ENCODE results near the gene LMF1.

The LMF1 gene

DNA sequence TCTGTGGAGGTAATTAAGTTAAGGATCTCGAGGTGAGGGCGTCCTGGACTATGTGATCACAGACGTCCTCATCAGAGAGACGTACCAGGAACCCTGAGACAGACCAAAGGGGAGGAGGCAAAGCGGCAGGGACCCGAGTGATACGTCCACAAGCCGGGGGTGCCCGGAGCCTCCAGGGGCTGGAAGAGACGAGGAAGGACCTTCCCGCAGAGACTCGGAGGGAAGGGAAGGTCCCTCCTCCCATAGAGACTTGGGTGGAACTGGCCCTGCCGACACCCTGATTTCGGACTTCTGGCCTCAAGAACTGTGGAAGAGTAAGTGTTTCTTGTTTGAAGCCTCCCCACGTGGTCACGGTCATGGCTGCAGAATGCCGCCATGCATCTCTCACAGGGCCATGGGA lies 30.8 kb downstream of the LMF1 start:
- peaks cover 10% of the 10 kb centered on the region for H3K9me3 ChIP-seq (ENCODE audit: control insufficient read depth, low read length)
- DNase-seq, result no peak
- H3K4me1 ChIP-seq (ENCODE audit: control insufficient read depth, insufficient read depth, low read length, poor library complexity, severe bottlenecking), result no peaks in the 10 kb centered on the region
- H3K36me3 ChIP-seq (ENCODE audit: control insufficient read depth, insufficient read depth, low read length), result peaks cover 7% of the 10 kb centered on the region
- H3K27me3 ChIP-seq (replicated peaks; ENCODE audit: control insufficient read depth, insufficient read depth, low read length, poor library complexity, severe bottlenecking), result no peaks in the 10 kb centered on the region
- no peak overlapping the region for H3K27ac ChIP-seq (ENCODE audit: insufficient read depth, low read length, poor library complexity, severe bottlenecking)
- no peak overlapping the region for H3K4me3 ChIP-seq (ENCODE audit: insufficient read depth, low read depth, low read length, poor library complexity, severe bottlenecking)

DNA sequence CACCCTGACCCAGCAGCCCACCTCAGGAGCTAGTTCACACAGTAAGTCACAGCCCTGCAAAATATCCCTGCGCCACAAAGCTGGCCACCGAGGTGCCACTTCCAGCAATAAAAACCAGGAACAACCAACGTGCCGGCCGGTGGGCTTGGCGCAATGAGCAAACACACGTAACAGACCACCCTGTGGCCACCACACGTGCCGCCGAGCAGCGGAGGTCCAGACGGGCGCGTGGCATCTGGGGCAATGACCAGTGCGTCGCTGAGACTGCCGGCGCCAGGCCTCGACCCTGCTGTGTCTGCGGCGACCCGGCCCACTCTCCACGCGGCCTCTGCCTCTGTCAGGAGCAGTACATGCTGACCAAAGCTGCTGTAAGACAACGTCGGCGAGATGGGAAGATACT lies 31.5 kb downstream of the LMF1 start:
- DNase-seq, result no peak
- no peaks in the 10 kb centered on the region for H3K4me1 ChIP-seq (ENCODE audit: control insufficient read depth, insufficient read depth, low read length, poor library complexity, severe bottlenecking)
- no peaks in the 10 kb centered on the region for H3K27me3 ChIP-seq (replicated peaks; ENCODE audit: control insufficient read depth, insufficient read depth, low read length, poor library complexity, severe bottlenecking)
- no peak overlapping the region for H3K27ac ChIP-seq (ENCODE audit: insufficient read depth, low read length, poor library complexity, severe bottlenecking)
- H3K9me3 ChIP-seq (ENCODE audit: control insufficient read depth, low read length), result peaks cover 10% of the 10 kb centered on the region
- no peak overlapping the region for H3K4me3 ChIP-seq (ENCODE audit: insufficient read depth, low read depth, low read length, poor library complexity, severe bottlenecking)
- H3K36me3 ChIP-seq (ENCODE audit: control insufficient read depth, insufficient read depth, low read length), result peaks cover 7% of the 10 kb centered on the region

DNA sequence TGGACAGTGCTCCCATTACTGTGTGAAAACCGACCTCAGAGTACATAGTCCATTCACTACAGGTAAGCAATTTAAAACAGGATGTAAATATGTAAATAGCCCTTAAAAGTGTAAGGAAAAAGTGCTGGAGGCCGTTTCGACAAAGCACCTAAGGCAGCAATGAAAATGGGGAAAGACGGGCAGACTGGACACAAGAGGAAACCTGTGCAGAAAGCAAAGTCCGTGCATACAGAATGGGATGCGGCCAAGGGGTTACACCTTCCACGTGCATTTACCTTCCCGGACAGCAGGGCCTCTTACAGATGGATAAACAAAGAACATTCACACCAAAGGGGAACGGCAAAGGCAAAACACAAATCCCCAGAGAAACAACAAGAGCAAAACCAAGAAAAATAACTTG lies 32.0 kb downstream of the LMF1 start:
- DNase-seq, result no peak
- H3K27ac ChIP-seq (ENCODE audit: insufficient read depth, low read length, poor library complexity, severe bottlenecking), result no peak overlapping the region
- peaks cover 10% of the 10 kb centered on the region for H3K36me3 ChIP-seq (ENCODE audit: control insufficient read depth, insufficient read depth, low read length)
- no peaks in the 10 kb centered on the region for H3K4me1 ChIP-seq (ENCODE audit: control insufficient read depth, insufficient read depth, low read length, poor library complexity, severe bottlenecking)
- H3K9me3 ChIP-seq (ENCODE audit: control insufficient read depth, low read length), result peaks cover 10% of the 10 kb centered on the region
- no peaks in the 10 kb centered on the region for H3K27me3 ChIP-seq (replicated peaks; ENCODE audit: control insufficient read depth, insufficient read depth, low read length, poor library complexity, severe bottlenecking)
- H3K4me3 ChIP-seq (ENCODE audit: insufficient read depth, low read depth, low read length, poor library complexity, severe bottlenecking), result no peak overlapping the region

DNA sequence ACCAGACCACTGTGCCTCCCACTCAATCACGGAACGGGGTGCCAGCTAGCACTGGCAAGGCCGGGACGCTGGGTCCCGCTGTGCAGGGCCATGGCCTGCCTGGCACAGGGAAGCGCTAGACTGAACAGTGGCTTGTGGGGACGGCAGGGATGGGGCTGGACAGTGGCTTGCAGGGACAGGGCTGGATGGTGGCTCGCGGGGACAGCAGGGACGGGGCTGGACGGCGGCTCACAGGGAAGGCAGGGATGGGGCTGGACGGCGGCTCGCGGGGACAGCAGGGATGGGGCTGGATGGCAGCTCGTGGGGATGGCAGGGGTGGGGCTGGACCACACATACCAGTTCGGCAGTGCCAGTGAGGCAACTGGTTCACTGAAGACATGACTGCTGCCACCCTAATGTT lies 32.6 kb downstream of the LMF1 start:
- H3K36me3 ChIP-seq (ENCODE audit: control insufficient read depth, insufficient read depth, low read length), result peaks cover 17% of the 10 kb centered on the region
- H3K4me3 ChIP-seq (ENCODE audit: insufficient read depth, low read depth, low read length, poor library complexity, severe bottlenecking), result no peak overlapping the region
- DNase-seq, result no peak
- H3K27ac ChIP-seq (ENCODE audit: insufficient read depth, low read length, poor library complexity, severe bottlenecking), result no peak overlapping the region
- H3K4me1 ChIP-seq (ENCODE audit: control insufficient read depth, insufficient read depth, low read length, poor library complexity, severe bottlenecking), result no peaks in the 10 kb centered on the region
- H3K27me3 ChIP-seq (replicated peaks; ENCODE audit: control insufficient read depth, insufficient read depth, low read length, poor library complexity, severe bottlenecking), result no peaks in the 10 kb centered on the region
- H3K9me3 ChIP-seq (ENCODE audit: control insufficient read depth, low read length), result peaks cover 10% of the 10 kb centered on the region

DNA sequence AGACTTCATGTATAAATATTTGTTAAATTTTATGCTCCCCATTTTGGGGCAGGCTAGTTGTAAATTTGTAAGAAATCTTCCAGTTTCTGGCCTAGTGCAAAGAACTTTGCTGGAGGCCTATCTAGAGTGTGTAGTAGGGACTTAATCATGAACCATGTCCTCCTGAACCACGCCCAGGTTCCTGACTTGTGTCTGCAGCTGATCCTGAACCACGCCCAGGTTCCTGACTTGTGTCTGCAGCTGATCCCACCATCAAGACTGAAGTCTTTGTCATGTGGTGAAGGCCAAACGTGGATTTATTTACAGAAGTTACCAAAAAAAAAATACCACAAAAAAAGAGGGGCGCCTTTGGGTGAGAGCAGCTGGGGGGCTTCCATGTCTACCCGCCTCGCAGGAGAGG lies 33.1 kb downstream of the LMF1 start:
- no peak for DNase-seq
- Histone ChIP-seq H3K27me3 (replicated peaks; ENCODE audit: control insufficient read depth, insufficient read depth, low read length, poor library complexity, severe bottlenecking) (no peaks in the 10 kb centered on the region), H3K36me3 (ENCODE audit: control insufficient read depth, insufficient read depth, low read length) (peaks cover 21% of the 10 kb centered on the region), H3K27ac (ENCODE audit: insufficient read depth, low read length, poor library complexity, severe bottlenecking) (no peak overlapping the region), H3K4me1 (ENCODE audit: control insufficient read depth, insufficient read depth, low read length, poor library complexity, severe bottlenecking) (no peaks in the 10 kb centered on the region), H3K9me3 (ENCODE audit: control insufficient read depth, low read length) (peaks cover 10% of the 10 kb centered on the region), H3K4me3 (ENCODE audit: insufficient read depth, low read depth, low read length, poor library complexity, severe bottlenecking) (no peak overlapping the region)

DNA sequence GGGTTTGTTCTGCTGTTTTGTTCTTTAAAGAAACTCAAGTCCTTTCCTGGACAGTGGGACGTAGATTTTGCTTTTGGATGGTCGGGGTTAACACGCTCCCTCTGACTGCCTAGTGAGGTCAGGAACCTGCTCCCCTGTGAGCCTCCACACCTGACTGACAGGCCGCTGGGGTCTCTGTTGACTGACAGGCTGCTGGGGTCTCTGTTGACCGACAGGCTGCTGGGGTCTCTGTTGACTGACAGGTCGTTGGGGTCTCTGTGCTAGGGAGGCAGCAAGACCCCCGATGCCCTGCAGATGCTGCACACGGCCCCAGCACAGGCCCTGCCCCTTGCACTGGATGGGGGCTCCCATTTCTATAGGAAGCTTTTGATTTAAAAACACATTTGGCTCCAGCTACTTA lies 33.5 kb downstream of the LMF1 start:
- no peaks in the 10 kb centered on the region for H3K27me3 ChIP-seq (replicated peaks; ENCODE audit: control insufficient read depth, insufficient read depth, low read length, poor library complexity, severe bottlenecking)
- H3K36me3 ChIP-seq (ENCODE audit: control insufficient read depth, insufficient read depth, low read length), result peaks cover 23% of the 10 kb centered on the region
- DNase-seq, result no peak
- H3K4me1 ChIP-seq (ENCODE audit: control insufficient read depth, insufficient read depth, low read length, poor library complexity, severe bottlenecking), result no peaks in the 10 kb centered on the region
- no peak overlapping the region for H3K4me3 ChIP-seq (ENCODE audit: insufficient read depth, low read depth, low read length, poor library complexity, severe bottlenecking)
- H3K9me3 ChIP-seq (ENCODE audit: control insufficient read depth, low read length), result peaks cover 6% of the 10 kb centered on the region
- no peak overlapping the region for H3K27ac ChIP-seq (ENCODE audit: insufficient read depth, low read length, poor library complexity, severe bottlenecking)

DNA sequence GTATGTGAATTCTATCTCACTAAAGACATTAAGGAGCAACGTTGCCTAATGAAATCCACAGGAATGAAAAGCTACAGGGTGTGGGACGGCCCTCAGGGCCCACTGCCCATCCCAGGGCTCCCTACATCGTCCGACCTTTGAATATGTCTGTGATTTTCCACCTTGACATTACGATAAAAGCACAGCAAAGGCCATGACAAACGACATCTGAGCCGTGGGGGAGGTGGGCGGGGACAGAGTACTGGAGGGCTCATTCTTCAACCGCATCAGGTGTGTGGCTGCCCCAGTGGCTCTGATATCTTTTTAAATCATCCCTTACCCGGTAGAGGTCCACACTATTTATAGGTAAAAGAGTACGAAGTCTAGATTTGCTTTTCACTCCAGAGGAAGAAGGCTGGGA lies 35.1 kb downstream of the LMF1 start:
- H3K27me3 ChIP-seq (replicated peaks; ENCODE audit: control insufficient read depth, insufficient read depth, low read length, poor library complexity, severe bottlenecking), result no peaks in the 10 kb centered on the region
- H3K36me3 ChIP-seq (ENCODE audit: control insufficient read depth, insufficient read depth, low read length), result peaks cover 25% of the 10 kb centered on the region
- no peak for DNase-seq
- no peak overlapping the region for H3K27ac ChIP-seq (ENCODE audit: insufficient read depth, low read length, poor library complexity, severe bottlenecking)
- H3K9me3 ChIP-seq (ENCODE audit: control insufficient read depth, low read length), result no peaks in the 10 kb centered on the region
- H3K4me1 ChIP-seq (ENCODE audit: control insufficient read depth, insufficient read depth, low read length, poor library complexity, severe bottlenecking), result no peaks in the 10 kb centered on the region
- H3K4me3 ChIP-seq (ENCODE audit: insufficient read depth, low read depth, low read length, poor library complexity, severe bottlenecking), result no peak overlapping the region

DNA sequence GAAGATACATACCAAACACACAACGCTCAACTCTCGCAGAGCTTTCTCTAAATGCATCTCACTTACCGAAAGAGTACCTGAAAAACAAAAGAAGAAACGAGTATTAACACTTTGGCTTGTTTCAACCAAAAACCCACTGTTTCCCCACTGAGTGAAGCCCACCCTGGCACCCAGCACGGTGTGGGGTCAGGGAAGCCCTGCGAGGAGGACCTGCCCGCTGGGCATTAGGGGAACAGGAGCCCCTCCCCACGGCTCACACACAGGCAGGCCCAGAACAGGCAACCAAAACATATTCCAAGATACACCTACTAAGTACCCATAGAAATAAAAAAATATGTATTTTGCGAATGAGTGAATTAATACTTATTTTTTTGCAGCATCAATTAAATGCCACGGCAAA lies 36.6 kb downstream of the LMF1 start:
- no peak for DNase-seq

DNA sequence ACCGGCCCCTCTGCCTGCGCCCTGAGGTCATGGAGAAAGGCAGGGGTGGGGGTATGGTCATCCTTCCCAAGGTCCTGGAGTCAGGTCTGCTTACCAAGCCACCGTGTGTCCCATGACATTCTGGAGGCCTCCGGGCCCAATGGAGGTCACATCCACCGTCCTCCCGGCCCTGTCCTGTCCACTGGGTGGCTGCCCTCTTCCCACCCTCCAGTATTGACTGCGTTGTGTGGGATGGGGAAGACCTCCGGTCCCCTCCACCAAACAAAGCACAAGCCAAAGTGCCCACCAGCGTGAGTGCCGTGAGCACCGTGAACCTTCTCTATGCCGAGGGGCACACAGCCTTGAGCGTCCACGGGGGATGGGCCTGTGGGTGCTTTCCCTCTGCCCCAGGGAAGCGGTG lies 37.2 kb downstream of the LMF1 start:
- Histone ChIP-seq H3K36me3 (ENCODE audit: control insufficient read depth, insufficient read depth, low read length) (peaks cover 29% of the 10 kb centered on the region), H3K27me3 (replicated peaks; ENCODE audit: control insufficient read depth, insufficient read depth, low read length, poor library complexity, severe bottlenecking) (no peaks in the 10 kb centered on the region), H3K4me3 (ENCODE audit: insufficient read depth, low read depth, low read length, poor library complexity, severe bottlenecking) (no peak overlapping the region), H3K4me1 (ENCODE audit: control insufficient read depth, insufficient read depth, low read length, poor library complexity, severe bottlenecking) (no peaks in the 10 kb centered on the region), H3K27ac (ENCODE audit: insufficient read depth, low read length, poor library complexity, severe bottlenecking) (no peak overlapping the region), H3K9me3 (ENCODE audit: control insufficient read depth, low read length) (no peaks in the 10 kb centered on the region)
- no peak for DNase-seq

More for the DNA sequence above, 36.6 kb downstream of the LMF1 start:
- Histone ChIP-seq H3K4me1 (ENCODE audit: control insufficient read depth, insufficient read depth, low read length, poor library complexity, severe bottlenecking) (no peaks in the 10 kb centered on the region), H3K9me3 (ENCODE audit: control insufficient read depth, low read length) (no peaks in the 10 kb centered on the region), H3K27ac (ENCODE audit: insufficient read depth, low read length, poor library complexity, severe bottlenecking) (no peak overlapping the region), H3K36me3 (ENCODE audit: control insufficient read depth, insufficient read depth, low read length) (peaks cover 29% of the 10 kb centered on the region), H3K4me3 (ENCODE audit: insufficient read depth, low read depth, low read length, poor library complexity, severe bottlenecking) (no peak overlapping the region), H3K27me3 (replicated peaks; ENCODE audit: control insufficient read depth, insufficient read depth, low read length, poor library complexity, severe bottlenecking) (no peaks in the 10 kb centered on the region)

DNA sequence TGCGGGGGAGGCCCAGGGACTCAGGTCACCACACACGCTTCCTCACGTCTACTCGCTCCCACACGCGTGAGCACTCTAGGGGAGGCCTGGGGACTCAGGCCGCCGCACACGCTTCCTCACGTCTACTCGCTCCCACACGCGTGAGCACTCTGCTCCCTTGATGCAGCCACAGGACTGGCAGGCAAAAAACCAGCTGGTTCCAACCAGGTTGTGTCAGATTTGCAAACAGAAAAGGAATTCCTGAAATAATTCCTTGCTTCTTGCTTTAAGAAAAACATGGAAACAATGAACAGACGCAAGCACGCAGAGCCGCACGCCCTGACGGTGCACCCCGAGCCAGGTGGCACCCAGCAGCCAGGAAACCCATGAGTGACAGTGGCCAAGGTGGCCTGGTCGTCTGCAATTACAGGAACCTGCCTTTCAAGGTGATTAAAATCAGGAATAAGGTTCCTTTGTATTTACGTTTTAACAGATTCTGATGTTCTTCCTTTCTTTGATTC lies 37.9 kb downstream of the LMF1 start:
- H3K4me3 ChIP-seq (ENCODE audit: insufficient read depth, low read depth, low read length, poor library complexity, severe bottlenecking), result no peak overlapping the region
- no peaks in the 10 kb centered on the region for H3K9me3 ChIP-seq (ENCODE audit: control insufficient read depth, low read length)
- no peaks in the 10 kb centered on the region for H3K27me3 ChIP-seq (replicated peaks; ENCODE audit: control insufficient read depth, insufficient read depth, low read length, poor library complexity, severe bottlenecking)
- H3K27ac ChIP-seq (ENCODE audit: insufficient read depth, low read length, poor library complexity, severe bottlenecking), result no peak overlapping the region
- peaks cover 29% of the 10 kb centered on the region for H3K36me3 ChIP-seq (ENCODE audit: control insufficient read depth, insufficient read depth, low read length)
- no peaks in the 10 kb centered on the region for H3K4me1 ChIP-seq (ENCODE audit: control insufficient read depth, insufficient read depth, low read length, poor library complexity, severe bottlenecking)
- no peak for DNase-seq
